ENCODE measurements around the gene APBB2.

APBB2 gene

GRCh38 chr4:40789771-40790170 is 424.6 kb downstream of the APBB2 start:
- DNase-seq, result no peak

- DNase-seq, result no peak
Measured at GRCh38 chr4:40789031-40789430, 425.3 kb downstream of the APBB2 start.

GRCh38 chr4:40788331-40788730 is 426.0 kb downstream of the APBB2 start:
- DNase-seq, result no peak

- DNase-seq, result no peak
Measured at GRCh38 chr4:40785727-40786126, 428.6 kb downstream of the APBB2 start.

- no peak for DNase-seq
Measured at GRCh38 chr4:40782876-40783275, 431.5 kb downstream of the APBB2 start.

- no peak for DNase-seq
Measured at GRCh38 chr4:40778090-40778489, 436.3 kb downstream of the APBB2 start.

- no peak for DNase-seq
Measured at GRCh38 chr4:40769266-40769665, 445.1 kb downstream of the APBB2 start.

GRCh38 chr4:40763228-40763716 is 451.1 kb downstream of the APBB2 start:
- peak; percentile 19 for DNase-seq

Data from activated naive CD4-positive, alpha-beta T cell treated with Interleukin-2 at 50 U/mL for 16 hours (primary cell).